Astrocyte of the hippocampus (primary cell): ENCODE data around the gene SYNE1.
"Not testable (repeated sequence)": the region's sequence is repeated elsewhere in the genome, so short reads cannot be mapped to it uniquely, and the experiment has no call there.

Experiments used
- DNase-seq: peaks from one replicate; pipeline ENCODE4 v3.0.0; 2011; ENCODE audit warnings: low read depth, low spot score

Gene SYNE1, protein sequence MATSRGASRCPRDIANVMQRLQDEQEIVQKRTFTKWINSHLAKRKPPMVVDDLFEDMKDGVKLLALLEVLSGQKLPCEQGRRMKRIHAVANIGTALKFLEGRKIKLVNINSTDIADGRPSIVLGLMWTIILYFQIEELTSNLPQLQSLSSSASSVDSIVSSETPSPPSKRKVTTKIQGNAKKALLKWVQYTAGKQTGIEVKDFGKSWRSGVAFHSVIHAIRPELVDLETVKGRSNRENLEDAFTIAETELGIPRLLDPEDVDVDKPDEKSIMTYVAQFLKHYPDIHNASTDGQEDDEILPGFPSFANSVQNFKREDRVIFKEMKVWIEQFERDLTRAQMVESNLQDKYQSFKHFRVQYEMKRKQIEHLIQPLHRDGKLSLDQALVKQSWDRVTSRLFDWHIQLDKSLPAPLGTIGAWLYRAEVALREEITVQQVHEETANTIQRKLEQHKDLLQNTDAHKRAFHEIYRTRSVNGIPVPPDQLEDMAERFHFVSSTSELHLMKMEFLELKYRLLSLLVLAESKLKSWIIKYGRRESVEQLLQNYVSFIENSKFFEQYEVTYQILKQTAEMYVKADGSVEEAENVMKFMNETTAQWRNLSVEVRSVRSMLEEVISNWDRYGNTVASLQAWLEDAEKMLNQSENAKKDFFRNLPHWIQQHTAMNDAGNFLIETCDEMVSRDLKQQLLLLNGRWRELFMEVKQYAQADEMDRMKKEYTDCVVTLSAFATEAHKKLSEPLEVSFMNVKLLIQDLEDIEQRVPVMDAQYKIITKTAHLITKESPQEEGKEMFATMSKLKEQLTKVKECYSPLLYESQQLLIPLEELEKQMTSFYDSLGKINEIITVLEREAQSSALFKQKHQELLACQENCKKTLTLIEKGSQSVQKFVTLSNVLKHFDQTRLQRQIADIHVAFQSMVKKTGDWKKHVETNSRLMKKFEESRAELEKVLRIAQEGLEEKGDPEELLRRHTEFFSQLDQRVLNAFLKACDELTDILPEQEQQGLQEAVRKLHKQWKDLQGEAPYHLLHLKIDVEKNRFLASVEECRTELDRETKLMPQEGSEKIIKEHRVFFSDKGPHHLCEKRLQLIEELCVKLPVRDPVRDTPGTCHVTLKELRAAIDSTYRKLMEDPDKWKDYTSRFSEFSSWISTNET (N-terminal part only)

DNA sequence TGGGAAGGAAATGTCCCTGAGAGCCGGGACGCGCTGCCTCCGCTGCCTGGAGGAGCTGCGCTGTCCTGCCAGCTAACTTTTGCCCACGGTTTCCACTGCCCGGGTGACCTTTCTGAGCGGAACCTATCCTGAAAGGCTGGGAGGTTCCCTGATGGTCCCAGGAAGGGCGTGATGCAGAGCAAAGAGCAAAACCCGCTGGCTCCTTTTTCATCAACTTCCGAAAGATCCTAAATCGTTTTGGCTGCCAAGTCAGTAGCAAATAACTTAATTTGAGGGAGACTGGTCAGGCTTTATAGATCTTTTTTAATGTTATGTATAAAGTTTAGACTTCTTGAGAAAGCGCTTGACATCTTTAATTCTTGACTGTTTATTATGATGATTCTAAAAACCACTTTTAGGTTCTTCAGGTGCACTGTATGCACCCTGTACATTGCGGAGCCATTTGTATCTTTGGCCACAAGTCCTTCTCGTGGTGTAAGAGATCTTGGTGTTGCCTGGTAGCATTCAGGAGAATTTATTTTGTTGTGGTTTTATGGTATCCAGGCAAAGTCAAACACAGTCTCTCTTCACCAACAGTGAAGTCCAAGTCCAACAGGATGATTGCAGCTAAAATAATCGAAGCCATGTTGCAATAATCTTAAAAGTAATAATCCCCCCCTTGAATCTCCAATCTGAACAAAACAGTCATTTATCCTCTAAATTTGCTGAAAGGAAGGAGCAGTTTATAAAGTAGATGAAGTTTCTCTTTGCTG, at the start of gene SYNE1:
Gene SYNE1 (minus strand): TSS at position 67 of the 752 bp plus-strand sequence. CDS start 9,031 bp downstream, outside the sequence.
- peak; percentile 10 for DNase-seq

DNA sequence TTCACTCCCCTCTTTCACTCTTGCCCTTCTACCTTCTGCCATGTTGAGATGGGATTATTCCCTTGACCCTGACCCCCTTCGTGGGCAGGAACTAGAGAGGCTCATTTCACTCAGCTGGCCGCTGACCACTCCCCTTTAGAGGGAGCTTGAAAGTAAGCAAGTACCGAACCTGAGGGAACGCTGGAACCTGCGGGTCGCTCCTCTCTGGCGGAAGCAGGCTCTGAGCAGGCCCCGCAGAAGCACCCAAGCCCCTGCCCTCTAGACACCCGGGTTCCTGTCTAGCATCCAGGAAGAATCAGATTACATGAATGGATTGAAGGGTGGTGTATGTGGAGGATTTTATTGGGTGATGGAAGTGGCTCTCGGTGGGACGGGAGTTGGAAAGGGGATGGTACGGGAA, 48.7 kb upstream of the SYNE1 start:
- DNase-seq, result no peak

DNA sequence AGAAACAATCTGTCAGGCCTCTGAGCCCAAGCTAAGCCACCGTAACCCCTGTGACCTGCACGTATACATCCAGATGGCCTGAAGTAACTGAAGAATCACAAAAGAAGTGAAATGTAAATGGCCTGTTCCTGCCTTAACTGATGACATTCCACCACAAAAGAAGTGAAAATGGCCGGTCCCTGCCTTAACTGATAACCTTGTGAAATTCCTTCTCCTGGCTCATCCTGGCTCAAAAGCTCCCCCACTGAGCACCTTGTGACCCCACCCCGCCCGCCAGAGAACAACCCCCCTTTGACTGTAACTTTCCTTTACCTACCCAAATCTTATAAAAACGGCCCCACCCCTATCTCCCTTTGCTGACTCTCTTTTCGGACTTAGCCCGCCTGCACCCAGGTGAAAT, 45.8 kb upstream of the SYNE1 start:
- DNase-seq, result not testable (repeated sequence)

DNA sequence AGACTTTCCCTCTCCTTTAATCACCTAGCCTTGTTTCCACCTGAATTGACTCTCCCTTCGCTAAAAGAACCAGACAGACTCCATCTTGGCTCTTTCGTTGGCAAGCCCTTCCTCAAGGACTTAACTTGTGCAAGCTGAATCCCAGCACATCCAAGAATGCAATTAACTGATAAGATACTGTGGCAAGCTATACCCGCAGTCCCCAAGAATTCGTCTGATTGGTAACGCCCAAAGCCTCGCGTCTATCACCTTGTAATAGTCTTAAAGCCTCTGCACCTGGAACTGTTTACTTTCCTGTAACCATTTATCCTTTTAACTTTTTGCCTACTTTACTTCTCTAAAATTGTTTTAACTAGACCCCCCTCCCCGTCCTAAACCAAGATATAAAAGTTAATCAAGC, 45.0 kb upstream of the SYNE1 start:
- DNase-seq, result no peak

DNA sequence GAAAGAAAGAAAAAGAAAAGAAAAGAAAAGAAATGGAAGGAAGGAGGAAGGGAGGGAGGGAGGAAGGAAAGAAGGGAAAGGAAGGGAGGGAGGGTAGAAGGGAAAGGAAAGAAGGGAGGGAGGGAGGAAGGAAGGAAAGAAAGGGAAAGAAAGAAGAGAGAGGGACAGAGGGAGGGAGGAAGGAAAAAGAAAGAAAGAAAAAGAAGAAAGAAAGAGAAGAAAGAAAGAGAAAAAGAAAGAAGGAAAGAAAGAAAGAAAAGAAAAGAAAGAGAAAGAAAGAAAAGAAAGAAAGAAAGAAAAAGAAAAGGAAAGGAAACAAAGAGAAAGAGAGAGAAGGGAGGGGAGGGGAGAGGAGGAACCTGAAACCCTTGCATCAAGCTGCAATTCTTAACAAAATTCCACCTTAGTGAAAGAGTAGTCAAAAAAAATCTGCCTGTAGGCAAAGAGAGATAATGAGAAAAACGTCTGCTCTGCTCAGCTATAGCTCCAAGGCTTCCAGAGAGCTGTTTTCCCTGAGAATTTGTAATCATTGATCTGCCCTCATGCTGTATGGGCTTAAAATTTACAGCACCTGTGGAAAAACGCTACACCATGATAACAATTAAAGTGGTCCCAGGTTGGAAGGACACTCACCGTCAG, 43.8 kb upstream of the SYNE1 start:
- DNase-seq, result no peak

DNA sequence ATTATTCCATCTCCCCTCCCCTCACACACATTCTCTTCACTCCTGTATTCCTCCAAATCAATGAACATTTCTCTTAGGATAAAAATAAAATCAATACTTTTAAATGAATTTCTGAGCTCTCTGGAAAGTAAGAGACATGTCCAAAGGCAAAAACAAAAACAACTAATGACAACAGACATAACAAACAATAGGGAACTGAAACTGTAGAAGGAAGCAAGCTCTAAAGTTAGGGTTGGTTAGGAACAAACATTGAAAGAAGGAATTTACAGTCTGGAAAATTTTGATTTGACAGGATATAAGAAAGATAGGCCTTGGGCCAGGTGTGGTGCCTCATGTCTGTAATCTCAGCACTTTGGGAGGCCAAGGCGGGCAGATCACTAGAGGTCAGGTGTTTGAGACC, 43.0 kb upstream of the SYNE1 start:
- no peak for DNase-seq

DNA sequence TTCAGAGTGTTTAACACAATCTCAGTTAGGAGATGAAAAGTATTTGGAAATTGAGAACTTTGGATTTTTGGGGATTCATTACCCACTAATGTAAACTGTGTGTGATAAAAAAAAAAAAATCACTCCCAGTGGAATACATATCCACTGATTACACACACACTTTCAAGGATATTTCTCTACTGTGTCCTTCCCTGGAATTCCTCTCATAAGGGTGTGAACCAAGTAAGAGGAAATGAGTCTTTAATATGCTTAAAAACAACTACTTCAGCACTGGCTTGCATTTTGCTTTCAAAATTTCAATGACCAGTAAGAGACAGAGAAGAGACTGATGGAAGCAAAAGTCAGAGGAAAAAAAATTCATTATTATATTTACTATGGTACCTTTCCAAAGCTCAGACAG, 36.1 kb upstream of the SYNE1 start:
- DNase-seq, result no peak

DNA sequence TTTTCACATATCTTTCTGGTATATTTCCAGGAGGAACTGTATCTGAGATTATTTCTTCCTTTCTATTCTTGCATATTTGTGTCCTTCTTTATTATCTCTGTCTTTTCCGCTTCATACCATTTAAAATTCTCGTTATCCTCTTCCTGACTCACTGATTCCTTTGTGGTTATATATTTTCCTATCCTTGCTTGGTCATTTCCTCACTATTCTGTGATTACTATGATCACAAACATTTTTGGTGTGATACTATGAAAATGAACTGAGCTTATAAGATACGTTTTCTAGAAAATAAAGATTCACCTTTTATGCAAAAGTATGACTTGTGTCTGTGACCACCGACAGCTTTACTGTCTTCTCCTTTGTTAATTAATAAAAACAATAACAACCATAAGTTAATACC, 34.0 kb upstream of the SYNE1 start:
- DNase-seq, result no peak

DNA sequence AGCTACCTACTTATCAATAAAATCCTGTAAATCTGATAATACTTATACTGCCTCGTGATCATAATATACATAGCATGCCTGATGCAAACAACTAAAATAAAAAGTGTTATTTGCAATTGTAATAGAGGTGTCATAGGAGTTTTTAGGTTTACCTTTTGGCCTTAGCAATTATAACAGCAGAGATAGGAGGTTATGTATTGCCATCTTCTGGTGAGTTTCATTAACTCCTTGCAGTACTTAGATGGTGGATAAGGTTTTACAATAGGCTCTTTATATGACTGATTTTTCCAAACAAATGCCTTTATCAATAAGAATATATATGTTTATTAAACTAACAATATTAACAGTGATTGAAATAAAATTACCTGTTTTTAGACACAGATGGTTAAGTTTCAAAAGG, 32.7 kb upstream of the SYNE1 start:
- peak; percentile 38 for DNase-seq

DNA sequence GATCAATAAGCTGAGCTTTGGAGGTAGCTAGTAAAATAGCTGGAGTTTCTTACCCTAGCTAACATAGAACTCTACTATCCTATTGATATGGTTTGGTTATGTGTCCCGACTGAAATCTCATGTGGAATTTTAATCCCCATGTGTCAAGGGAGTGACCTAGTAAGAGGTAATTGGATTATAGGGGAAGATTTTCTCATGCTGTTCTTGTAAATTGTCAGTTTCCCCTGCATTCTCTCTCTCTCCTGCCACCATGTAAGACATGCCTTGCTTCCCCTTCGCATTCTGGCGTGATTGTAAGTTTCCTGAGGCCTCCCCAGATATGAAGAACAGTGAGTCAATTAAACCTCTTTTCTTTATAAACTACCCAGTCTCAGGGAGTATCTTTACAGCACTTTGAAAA, 24.6 kb upstream of the SYNE1 start:
- DNase-seq, result no peak

DNA sequence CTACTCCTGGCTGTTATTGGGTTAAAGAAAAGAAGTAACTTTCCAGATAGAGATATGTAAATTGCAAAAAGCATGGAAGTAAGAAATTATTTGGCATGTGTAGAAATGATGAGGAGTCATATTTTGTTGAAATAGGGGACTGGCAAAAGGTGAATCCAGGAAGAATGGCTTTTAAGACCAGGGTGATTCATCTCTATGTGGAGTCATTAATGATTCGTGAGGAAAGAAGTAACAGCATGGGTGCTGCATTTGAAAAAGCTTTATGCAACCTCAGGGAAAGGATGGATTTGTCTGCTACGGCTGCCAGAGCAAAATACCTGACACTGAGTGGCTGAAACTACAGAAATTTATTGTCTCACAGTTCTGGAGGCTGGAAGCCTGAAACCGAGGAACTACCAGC, 14.8 kb upstream of the SYNE1 start:
- DNase-seq, result no peak

DNA sequence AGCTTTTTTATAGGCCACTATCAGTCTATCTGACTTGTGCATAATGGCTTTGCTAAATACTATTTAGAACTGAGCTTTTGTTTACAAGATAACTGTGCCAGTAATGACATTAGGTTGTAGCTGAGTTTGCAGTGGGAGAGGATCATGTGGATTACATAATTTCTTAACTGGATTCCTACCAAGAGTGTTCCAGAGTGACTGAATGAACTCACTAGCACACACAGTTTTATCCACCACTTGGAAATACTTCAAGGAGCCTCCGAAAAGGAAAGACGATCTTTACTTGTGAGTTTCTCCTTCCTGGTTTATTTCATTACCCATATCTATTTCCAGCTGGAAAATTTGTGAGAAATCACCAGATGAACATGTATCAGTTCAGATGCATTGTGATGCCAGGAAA, 10.9 kb upstream of the SYNE1 start:
- no peak for DNase-seq

DNA sequence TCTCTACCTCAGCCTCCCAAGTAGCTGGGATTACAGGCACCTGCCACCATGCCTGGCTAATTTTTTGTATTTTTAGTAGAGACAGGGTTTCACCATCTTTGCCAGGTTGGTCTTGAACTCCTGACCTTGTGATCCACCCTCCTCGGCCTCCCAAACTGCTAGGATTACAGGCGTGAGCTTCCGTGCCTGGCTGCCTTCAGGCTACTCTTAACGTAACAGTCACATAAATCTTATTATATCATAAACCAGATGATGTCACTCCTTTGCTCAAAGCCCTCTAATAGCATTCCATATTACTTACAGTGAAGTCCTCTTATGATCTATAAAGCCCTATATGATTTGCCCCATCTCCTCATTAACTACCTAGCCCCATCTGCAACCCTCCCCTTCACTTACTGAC, 9.6 kb upstream of the SYNE1 start:
- not testable (repeated sequence) for DNase-seq

DNA sequence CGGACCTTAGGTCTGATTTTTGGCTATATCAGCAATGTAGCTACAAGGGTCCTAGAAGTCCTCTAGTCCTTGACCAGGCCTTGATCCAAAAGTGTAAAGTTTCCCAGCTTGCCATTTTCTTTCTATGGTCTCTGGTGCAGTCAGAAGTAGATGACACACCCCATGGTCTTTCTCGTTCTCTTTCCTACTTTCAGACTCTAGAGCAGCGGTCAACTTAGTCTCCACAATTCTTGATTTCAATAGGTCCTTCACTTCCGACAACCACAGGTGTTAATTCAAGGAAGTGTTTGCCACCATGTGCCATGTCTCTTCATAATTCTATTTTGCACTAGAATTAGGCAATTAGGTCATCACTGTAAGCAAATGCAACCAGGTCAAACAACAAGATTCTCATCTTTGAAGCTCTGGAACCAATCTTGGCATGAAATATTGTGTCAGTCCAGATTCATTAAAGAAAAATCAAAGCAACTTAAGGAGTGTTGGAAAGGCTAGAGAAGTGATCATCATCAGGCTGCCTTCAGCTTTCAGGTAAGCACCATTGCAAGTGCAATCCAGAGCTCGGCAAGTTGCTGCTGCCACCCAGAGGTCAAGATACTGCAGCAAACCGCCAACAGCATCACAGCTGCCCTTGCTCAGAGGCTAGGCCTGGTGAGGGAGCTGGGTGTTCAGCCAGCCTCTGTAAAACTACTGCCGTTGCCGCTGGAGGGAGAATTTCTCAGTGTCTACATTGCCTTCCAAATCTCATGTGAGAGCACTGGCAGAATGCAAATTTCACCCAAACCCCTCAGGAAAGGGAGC, 5.6 kb upstream of the SYNE1 start:
- peak; percentile 58 for DNase-seq

DNA sequence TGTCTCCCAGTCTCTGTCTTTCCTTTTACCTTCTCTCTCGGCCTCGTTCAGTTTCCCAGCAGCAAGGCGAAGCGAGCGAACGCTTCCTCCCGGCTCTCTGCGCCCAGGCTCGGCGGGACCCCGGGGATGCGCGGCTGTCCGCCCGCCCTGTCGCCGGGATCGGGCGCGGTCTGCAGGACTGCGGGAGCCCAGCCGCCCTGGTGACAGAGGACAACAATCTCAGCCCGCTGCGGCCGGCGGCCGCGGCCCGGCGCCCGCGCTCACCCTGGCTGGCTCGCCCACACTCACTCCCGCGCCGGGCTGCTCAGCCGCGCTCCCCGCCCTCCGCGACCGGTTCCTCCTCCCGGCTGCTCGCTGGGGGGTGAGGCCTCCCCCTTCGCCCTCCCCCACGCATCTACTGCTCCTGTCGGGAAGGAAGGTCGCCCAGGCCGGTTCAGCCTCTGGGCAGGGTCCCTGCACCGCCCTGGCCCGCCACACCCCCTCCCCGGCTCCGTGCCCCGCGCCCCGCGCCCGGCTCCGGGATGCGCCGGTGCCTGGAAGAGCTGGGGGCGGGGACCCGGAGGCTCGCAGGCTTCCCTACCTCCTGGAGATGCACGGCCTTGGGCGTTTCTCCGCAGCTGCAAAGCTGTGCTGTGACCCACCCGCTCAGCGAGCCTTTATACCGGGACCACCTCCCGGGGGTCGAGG, 410 bp downstream of the SYNE1 start:
- DNase-seq, result peak; percentile 58

DNA sequence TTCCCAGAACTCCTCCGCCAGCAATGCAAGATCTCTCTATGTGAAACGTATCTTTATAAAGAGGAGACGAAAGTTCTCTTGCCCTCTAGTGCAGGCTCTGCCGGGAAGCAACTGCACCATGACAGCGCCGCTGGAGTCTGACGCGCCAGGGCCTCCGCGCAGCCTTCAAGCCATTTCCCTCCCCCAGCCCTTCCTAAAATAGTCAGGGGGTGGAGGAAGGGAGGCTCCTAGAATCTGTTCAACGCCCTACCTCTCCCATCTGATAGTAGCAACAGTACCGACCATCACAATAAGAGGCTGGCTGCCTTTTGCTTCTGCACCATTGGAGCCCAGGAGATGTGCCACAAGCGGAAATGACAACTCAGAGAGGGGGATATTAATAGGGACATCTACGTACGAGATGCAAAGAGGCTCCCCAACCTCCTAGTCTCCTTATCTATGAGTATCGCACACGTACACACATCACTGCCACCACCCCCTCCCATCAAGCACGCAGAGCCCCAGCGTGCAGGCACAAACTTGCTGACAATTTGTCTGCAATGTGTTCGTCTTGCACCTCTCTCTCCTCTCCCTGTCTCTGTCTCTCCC, 1.0 kb downstream of the SYNE1 start:
- peak; percentile 39 for DNase-seq

DNA sequence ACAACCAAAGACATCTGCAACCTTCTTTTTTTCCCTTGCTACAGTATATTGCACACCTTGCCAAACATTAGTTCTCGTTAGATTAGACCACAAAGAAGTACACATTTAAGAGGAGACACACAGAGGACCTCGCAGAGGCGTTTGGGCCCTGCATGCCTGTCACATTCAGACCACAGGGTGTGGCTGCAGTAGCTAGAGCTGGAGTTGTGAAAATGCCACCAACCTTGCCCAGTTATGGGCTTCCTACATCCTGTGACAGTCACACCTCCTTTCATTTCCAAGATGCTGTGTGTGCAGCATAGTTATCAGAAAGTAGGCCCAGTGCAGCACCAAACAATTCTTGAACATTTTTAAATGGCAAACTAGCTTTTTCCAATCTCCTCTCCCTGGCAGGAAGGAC, 2.4 kb downstream of the SYNE1 start:
- DNase-seq, result no peak

DNA sequence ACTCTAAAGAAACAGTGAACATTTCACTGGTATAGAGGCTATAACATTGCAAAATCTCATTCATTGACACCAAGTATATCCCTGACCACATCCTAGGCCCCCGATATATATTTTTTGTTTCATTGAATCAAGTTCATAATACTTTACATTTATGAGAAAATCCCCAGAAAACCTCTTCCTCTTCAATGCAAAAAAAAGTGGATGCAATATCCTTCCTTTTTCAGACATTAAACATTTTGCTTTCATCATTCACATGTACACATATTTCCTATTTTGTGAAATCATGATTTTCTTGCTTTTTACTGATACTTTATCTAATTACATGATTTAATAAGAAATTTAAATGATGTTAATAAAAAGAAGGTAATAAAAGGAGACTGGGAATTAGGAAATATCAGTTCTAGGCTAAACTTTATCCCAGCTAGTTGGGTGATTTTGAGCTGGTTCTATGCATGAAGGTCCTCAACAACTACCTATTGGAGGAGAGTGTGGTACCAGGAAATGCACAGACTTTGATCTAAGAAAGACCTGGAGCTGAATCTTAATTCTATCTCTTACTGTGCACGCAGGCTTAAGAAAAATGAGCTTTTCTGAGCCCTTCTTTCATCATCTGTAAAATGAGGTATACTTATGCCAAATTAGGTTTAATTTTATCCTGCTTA, 4.9 kb downstream of the SYNE1 start:
- no peak for DNase-seq

DNA sequence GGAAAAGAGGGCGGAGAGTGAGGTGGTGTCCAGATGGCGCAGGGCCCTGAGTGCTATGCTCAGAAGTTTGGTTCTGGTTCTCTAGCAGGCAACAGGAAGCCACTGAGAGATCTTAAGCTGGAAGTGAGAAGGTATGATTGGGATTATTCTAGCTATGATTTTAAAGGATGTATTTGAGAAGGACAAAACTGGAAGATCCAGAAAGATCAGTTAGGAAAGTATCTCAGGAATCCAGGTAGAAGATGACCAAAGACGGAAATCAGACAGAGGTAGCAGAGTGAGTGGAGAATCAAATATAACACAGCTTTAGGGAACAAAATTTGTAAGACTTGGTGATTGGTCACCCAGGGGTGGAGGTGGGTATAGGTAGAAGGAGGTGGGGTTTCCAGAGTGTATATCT, 5.8 kb downstream of the SYNE1 start:
- no peak for DNase-seq
